Activated T-cell treated with anti-CD3 and anti-CD28 coated beads for 4 hours (primary cell): ENCODE data around the gene KLK12.

Experiments
- DNase-seq: peaks from one replicate; pipeline ENCODE4 v3.0.0-alpha.2; 2020

KLK12 gene, protein sequence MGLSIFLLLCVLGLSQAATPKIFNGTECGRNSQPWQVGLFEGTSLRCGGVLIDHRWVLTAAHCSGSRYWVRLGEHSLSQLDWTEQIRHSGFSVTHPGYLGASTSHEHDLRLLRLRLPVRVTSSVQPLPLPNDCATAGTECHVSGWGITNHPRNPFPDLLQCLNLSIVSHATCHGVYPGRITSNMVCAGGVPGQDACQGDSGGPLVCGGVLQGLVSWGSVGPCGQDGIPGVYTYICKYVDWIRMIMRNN

DNA sequence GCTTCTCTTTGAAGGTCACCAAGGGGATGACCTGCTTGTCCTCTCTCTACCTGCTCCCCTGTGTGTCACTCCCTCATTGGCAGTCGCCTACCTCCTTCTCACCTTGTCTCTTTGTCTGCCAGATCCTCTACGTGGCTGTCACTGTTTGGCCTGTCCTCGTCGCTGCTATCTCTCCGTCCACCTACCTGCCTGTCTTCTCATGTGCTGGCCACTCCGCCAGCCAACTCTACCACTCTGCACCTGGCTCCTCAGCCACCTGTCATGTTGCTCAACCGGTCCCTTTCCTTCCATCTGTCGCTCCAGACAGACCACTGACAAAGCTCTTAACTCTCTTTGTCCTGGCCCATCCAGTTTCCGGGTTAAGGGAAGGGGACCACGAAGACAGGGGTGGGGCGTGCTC, at the start of gene KLK12:
TSS of gene KLK12 (minus strand) at position 299 of the 400 bp plus-strand sequence. CDS start 381 bp downstream, outside the sequence.
- no peak for DNase-seq

- no peak for DNase-seq
Measured at GRCh38 chr19:51084505-51084904, 49.7 kb upstream of the KLK12 start.

DNA sequence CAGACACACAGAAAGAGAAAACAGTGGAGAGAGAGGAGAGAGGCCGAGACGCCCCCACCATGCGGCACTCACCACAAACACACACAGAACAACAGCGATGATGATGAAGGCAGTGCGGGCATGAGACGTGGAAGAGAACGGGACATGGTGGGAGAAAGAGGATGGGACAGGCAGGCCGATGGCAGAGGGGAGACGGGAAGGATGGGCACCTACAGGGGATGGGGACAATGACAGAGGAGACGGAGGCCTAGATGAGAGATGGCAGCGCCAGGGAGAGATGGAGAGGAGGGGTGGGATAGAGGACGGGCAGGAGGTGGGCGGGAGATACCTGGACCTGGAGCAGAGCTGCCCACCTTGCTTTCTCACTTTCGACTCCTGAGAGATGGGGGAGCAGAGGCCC, 49.0 kb upstream of the KLK12 start:
- no peak for DNase-seq

GRCh38 chr19:51083181-51083580, 48.4 kb upstream of the KLK12 start:
- no peak for DNase-seq

DNA sequence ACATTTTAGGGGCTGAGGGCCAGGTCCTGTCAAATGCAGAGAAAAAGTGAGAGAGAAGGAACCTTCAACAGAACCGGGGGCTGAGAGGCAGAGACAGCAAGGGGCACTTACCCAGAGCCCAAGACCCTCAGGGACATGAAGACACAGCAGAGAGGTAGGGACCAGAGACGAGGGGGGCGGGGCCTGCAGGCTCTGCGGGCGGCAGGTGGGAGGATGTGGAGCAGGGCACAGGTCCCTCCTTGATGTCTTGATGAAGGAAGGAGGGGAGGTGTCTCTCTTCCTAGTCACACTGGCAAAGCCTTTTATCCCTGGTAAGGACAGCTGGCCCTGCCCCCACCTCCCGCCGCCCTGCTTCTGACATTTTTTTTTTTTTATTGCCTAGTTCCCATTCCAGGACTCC, 47.8 kb upstream of the KLK12 start, which contains the start of gene KLK14:
TSS of gene KLK14 (minus strand) at position 277 of the 400 bp plus-strand sequence. CDS start at position 4, 273 bp downstream.
- DNase-seq = no peak

DNA sequence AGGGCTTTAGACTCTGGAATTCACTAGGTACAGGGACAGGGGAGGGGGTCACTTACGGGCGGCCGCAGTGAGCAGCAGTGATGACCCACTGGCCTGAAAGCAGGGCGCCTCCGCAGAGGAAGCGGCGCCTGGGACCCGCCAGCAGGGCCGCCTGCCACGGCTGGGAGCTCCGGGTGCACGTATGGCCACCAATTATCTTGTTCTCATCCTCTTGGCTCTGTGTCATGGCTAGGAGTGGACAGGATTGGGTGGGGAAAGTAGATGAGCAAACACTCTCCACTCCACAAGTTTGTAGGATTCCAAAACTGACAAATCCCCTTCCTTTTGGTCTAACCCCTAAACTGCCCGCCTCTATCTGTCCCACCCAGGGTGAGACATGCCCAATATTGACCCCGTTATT, 46.7 kb upstream of the KLK12 start:
- no peak for DNase-seq

GRCh38 chr19:51079481-51080110, 44.8 kb upstream of the KLK12 start:
- no peak for DNase-seq

DNA sequence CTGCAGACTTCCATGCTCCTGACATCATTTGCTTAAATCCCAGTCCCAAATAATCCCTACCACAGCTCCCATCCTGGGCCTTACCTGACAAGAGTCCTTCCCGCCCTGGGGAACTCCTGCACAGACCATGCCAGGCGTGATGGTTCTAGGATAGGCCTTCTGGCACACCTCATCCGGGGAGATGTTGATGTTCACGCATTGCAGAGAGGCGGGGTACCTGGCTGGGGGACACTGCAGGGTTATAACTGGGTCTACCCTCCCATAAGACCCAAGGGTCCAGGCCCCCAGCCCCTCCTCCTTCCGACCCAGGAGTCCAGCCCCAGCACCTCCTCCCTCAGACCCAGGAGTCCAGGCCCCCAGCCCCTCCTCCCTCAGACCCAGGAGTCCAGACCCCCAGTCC, 43.9 kb upstream of the KLK12 start:
- no peak for DNase-seq

DNA sequence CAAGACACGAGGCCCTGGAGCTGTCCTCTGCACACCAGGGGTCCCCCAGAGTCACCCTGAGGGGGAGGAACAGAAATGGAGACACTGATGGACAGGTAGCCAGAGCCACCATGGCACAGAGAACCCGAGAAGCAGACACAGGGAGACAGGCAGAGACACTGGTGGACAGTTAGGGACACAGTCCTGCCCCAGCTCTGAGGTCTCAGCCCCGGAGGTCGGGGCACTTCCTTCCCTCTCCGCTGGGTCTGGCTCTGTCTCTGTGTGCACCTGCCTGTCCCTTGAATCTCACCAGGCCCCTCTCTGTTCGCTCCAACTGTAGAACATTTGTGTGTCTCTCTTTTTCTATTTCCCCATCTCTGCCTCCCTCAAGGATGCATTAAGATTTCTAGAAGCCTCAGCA, 43.3 kb upstream of the KLK12 start:
- no peak for DNase-seq

DNA sequence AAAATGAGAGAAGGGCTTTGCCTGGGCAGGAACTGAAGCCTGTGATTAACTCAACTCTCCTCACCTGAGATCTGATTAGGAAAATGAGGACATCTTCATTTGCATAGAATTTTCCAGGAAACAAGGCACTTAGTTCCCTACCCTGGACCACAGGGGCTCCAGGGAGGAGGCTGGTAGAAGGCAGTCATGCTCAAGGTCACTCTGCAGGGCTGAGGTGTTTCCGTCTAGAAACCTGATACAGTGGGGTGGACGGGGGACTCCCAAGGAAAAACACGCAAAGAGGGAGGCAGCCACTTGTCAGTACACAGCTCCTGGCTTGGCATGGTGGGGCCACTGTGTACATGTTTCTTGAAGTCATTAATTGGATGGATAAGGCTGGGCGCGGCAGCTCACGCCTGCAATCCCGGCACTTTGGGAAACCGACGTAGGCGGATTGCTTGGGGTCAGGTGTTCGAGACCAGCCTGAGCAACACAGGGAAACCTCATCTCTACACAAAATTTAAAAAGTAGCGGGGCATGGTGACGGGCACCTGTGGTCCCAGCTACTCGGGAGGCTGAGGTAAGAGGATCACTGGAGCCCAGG, 41.9 kb upstream of the KLK12 start:
- no peak for DNase-seq

DNA sequence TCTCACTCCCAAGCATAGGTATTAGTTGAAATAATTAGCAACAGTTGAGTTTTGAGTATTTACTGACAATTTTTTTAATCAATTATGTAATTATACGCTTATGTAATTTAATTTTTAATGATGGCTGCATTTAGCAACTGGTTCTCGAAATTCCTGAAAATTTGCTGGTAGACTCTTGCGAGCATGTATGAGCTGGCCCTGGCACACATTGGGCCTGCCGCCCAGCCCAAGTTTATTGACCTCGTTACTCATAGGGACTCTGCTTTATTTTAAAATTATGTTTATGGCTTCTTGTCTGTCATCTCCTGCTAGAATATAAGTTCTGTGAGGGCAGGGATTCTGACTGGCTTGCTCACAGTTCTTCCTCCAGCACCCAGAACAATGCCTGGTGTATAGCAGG, 41.2 kb upstream of the KLK12 start:
- no peak for DNase-seq

GRCh38 chr19:51071095-51071405, 36.2 kb upstream of the KLK12 start:
- DNase-seq = no peak

DNA sequence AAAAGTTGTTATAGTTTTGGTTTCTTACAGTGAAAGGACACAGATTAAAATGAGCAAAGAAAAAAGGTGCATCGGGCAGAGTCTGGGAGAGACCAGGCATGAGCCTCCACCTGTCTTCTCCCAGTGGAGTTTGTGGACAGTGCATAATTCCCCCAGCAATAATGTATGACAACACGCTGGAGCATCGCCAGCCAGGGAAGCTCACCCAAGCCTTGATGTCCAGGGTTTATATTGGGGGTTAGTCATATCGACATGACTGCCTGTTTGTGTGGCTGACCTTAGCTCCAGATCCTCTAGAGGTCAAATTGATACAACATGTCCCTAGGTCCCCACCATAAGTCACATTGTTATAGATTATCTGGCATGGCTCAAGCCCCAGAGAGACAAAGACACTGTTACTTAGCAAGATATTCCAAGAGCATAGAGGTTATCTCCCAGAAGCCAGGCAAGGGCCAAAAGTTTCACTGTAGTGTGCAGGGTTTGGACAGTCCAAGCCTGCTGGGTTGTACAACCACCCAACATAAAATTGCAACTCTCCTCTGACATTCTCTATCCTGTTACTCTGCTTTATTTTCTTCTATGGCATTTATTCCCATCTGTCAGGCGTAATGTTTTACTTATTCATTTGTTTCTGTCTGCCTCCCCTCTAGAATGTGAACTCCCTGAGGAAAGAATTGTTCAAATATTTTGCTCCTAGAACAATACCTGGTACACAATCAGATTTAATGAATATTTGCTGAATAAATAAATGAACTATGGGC, 35.7 kb upstream of the KLK12 start:
- no peak for DNase-seq

GRCh38 chr19:51066393-51067186, 31.8 kb upstream of the KLK12 start:
- no peak for DNase-seq

GRCh38 chr19:51065221-51065960, 30.6 kb upstream of the KLK12 start:
- no peak for DNase-seq

- no peak for DNase-seq
Measured at GRCh38 chr19:51064534-51065220, 29.9 kb upstream of the KLK12 start, which contains the start of gene KLK13. Gene KLK13 (minus strand): TSS chr19:51065092. CDS start chr19:51065067, 25 bp downstream.

DNA sequence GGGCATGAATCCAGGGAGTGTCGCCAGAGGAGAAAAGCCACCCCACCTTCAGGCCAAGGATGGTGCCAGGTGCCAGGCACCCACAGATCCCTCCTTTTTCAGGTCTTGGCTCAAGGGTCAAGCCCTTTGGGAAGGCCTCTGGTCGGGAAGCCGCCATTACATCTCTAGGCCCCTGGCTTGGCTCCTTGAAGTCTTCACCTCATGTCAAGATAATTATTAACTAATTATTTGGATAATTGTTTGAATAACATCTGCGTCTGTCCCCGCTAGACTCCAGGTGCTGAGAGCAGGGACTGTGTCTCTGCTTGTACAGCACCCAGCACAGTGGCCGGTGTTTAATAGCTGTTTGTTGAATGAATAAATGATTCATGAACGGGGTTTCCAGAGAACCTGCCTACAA, 28.9 kb upstream of the KLK12 start:
- DNase-seq = no peak

GRCh38 chr19:51060973-51061372, 26.2 kb upstream of the KLK12 start:
- DNase-seq = no peak

- no peak for DNase-seq
Measured at GRCh38 chr19:51060336-51060735, 25.5 kb upstream of the KLK12 start.

DNA sequence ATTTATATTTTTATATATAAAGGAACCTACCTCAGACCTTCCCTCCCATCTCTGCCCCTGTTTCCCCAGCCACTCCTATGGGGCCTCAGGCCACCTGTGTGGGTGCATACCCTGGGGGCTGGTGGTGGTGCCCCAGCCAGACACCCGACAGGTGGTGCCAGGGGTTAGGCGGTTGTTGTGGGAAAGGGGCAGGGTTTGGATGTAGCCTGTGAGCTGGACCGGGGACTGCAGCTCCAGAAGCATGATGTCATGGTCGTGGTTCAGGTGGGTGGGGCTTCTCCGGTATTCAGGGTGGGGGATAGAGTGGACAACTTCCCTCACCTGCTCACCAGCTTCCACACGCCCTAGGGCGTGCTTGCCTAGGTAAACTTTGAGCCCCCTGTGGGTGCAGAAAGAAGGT, 24.9 kb upstream of the KLK12 start:
- no peak for DNase-seq

- no peak for DNase-seq
Measured at GRCh38 chr19:51055866-51056265, 21.1 kb upstream of the KLK12 start.

GRCh38 chr19:51047031-51047335, 12.2 kb upstream of the KLK12 start:
- DNase-seq = no peak
